NCI-H1694 (cell line): Measurements from ENCODE around the gene TSHZ3.

Experiments used
- DNase-seq: peaks from one replicate; lab custom pipeline; 2025; lab: John Stamatoyannopoulos, UW

TSHZ3 gene

DNA sequence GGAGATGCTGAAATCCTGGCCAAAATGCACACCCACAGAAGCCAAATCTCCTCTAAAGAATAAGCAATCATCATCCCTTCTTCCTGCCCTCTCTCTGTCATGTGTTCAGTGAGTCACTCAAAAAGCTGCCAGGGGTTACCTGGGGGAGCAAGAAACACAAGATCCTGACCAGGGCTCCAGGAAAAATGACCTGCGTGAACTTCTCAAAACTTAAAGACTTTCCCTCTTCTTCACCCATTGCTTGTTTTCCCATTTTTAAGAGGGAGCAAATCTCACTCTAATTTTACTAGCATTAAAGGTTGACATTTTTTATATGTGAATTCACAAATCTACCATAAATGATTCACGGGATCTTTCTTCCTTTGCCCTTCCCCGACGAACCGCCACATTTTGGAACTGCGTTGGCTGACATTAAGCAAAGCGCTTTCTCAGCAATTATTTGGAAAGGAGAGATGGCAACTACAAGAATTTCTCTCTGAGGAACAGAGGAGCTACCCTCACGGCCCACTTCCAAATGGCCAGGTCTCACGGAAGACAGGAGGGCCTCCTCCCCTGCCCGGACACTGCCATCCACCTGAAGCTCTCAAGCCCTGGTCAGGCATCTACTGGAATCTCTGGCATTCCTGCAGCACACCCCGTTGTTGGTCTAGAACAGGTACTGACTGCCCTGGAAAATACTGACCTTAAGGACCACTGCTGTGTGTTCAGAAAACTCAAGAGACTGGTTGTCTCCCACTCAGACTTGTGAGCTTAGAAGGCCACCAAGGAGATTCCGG is 14.2 kb downstream of the TSHZ3 start:
- no peak for DNase-seq

DNA sequence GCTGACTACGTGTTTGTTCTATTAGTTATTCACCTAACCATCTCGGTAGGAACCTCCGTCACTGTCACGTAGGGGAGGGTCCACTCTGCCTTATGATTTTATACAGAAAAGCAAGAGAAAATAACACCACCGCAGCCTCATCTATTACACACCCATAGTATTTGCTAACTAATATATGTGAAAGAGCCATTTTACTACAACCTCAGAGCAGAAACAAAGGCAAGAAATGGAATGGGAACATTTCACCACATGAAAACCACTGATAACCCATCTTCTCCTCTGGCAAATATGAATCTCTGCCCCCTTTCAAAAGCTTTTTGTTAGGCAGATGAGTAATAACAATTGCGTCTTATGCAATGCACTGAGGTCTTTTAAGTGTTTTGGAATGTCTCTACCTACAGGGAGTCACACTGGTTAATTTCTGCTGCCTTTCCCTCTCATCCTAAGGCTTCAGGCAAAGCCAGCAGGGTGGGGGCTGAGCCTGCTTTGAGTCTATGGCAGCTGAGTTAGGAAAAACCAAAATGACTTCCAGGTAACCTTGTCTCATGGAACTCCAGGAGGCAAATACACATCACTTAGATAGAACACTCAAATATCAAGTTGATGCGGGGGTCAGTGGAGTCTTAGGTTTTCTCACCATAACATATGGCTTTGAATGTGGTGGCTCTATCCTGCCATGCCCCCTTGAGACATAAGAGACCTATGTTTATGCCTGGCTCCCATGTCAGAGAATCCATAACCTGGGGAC is 15.0 kb downstream of the TSHZ3 start:
- no peak for DNase-seq

DNA sequence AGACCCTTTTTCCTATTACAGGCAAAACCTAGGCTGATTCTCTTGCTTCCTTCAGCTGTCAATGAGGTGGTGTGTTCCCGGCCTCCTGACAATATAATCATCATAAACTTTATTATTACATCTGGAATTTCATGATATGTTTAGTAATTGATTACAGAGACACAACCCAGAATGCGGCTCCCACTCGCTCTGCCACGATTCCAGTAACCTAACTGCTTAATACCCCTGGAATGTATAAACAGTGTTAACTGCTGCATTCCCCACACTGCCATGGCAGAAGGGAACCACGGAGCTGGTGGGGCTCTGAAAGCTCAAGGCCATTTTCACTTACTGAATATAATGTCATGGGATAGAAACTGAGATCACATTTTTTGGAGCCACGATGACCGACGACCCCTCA is 17.1 kb downstream of the TSHZ3 start:
- DNase-seq: no peak

DNA sequence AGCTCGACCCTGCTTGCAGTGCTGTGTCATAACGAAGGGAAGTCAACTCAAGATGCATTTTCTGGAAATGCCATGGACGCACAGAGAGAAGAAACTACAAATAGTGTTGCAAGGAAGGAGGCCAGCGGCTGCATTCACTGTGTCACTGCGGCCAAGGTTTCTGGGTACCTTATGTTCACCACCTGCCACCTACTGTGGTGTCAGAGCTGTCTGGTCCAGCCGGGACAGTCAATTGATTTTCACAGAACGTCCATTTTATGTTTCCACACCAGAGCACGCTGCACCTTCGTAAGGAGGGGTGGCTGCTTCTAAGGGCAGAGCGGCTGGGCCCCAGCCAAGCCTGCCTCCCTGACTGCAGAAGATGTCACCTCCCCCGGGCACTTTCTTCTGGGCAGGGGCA is 17.7 kb downstream of the TSHZ3 start:
- no peak for DNase-seq

DNA sequence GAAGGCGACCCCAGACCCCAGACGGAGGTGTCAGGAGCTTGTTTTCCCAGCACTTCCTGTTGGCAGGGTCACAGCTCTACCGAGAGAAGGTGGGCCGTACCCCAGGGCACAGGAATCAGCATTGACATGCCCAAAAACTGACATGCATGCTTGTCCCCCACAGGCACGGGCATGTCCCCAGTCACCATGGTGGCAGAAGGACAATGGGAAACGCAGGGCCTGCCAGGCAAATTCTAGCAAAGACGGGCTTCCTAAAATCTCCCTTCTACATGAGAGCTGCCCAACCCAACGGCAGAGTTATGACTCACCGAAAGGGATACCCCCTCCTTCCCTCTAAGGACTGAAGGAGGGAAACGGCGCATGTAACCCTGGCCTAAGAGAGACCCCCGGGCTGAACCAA is 18.5 kb downstream of the TSHZ3 start:
- no peak for DNase-seq

DNA sequence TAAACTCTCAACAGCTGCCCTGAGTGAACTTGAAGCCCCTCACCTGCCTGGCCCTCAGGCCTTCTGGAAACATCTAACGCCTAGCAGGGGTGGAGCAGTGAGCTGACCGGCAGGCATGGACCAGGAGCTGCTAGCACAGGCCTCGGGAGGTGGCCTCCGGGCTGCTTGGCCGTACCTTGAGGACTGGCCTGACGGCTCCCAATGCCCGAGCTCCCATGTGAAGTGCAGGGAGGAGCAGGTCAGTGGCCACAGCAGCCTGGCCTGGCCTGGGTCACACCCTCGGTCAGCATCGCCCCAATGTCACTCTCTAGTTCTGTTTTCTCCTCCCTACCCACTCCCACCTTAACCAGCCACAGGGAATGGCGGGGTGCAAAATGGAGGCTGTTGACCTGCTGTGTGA is 19.0 kb downstream of the TSHZ3 start:
- no peak for DNase-seq

DNA sequence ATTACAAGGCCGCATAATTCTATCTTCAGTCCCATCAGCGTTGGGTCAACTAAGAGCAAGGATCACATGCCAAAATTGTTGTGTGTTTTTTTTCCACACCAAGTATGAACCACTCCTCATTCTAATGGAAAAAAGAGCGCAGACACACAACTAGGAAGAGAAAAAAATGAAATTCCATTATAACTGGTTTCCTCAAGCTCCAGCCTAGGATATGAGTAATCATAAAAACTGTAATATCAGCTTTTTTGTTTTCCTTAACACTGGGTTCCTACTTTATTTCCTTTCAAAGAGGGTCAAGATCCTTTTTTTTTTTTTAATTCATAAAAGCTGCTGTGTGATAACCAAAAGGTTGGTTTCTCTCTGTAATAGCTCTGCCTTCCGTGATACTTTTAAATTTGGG is 19.4 kb downstream of the TSHZ3 start:
- DNase-seq: no peak

DNA sequence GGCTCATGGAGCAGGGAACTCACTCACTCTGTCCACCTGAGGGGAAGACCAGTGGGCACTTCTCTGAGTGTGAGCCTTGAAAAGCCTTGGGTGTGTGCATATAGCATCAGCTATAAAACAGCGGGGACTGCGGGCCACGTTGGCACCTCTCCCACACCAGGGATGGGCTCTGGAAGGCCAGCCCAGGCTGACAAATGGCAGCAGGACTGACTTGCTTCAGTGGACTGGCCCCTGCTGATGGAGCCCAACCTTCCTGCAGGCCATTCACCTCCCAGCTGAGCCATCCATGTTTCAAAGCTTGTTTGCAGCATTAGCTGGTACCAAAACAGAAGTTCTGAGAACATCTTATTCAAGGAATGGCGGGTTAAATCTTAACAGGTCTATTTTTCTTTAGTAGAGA is 21.0 kb downstream of the TSHZ3 start:
- no peak for DNase-seq

DNA sequence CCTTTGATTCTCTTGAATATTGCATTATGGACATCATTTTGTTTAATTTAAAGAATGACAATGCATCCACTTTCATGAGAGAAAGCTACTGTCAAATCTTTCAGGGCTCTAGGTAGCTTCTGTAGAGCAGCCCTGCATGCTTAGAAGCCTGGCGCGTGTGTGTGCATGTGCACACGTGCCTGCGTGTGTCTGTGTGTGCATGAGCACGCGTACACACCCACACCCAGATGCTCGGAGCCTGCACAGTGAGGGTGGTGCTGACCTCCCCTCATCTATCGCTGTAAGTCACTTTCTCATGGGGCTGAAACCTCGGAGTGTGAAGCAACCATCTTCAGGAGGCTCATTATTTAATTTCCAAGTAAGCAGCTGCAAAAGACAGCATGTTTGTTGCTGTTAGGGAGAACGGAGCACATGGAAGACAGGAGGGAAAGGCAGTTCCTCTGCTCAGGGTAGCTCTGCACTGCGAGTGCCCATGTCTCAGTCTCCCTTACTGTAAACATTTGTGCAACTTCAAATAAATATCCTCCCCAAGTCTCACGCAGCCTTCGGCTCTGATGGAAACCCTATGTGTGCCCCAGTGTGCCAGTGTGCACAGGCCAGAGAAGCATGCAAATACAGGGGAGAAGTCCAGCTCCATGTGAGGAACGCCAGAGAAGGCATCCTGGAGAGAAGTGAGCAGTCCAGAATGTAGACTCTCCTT is 22.8 kb downstream of the TSHZ3 start:
- no peak for DNase-seq

DNA sequence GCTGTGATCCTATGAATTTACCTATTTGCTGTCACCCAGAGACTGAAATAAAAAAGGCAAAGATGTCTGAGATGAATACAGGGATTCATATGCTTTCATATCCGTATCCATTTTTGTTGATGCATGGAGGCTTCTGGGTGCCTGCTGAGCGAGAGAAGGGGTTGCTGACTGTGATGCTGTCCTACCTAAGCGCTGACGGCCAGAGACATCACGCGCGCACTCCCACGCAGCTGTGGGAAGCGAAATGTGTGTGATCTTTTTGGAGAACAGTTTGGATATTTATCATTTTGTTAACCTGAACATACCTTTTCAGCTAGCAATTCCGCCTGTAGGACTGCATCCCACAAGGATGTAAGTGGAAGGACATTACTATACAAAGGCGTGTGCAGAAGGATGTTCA is 23.9 kb downstream of the TSHZ3 start:
- DNase-seq: no peak

DNA sequence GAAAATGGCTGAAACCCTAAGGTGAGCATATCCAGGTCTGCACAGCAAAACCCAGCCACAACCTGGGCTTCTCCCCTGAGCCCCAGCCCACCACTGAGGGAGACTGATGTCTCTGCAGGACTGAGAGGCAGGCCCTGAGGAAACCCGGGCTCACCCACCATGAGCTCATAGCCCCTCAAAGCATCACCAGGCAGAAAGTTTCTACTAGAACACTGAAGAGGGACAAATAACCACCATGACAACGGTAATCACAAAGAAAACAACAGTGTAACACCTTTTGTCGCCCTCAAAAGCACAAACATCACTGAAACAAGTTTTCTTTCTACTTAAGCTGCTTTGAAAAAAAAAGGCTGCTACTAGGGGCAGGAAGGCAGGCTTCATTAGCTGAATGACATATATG is 29.8 kb downstream of the TSHZ3 start:
- no peak for DNase-seq

DNA sequence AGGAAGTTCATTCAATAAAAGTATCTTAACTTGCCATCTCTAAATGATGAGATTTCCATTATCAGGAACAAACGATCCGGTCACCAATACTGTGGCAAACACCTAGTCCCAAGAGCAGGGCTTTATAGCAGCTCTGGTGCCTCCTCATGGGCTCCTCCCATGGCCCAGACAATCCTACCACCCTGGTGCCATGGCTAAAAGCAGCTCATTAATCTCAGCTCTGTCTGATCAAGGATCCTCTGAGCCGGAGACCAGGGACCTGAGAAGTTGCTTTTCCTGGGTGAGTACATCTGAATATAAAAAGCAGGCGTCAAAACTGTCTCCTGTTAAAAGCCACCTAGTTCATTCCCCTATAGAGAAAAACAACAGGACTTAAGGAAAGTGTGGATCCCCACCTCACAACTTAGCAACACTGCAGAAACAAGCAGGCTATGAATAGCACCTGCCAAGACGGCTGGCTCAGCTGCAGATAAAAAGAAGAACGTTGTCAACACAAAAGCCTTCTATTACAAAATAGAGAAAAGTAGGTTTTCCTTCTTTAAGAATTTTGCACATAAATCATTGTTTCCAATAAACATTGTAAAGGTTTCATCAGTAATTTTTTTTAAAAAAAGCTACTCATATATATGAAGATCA is 30.3 kb downstream of the TSHZ3 start:
- no peak for DNase-seq

DNA sequence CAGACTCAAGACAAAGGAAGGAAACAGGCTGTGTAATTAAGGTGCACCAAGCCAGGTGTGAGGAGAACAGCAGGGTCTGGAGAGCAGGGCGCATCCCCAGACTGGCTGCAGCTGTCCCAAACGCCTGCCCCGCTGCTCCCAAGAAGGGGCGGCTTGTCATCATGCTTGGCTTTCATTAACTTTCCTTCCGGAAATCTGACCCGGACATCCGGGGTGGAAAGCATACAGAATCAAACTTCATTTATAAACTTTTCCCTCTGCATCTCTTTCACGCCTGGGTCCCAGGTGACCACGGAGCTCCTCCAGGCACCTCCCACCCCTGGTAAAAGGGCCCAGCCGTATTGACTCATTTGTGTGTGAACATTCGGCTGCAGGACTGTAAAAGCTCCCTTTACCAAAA is 31.7 kb downstream of the TSHZ3 start:
- no peak for DNase-seq

DNA sequence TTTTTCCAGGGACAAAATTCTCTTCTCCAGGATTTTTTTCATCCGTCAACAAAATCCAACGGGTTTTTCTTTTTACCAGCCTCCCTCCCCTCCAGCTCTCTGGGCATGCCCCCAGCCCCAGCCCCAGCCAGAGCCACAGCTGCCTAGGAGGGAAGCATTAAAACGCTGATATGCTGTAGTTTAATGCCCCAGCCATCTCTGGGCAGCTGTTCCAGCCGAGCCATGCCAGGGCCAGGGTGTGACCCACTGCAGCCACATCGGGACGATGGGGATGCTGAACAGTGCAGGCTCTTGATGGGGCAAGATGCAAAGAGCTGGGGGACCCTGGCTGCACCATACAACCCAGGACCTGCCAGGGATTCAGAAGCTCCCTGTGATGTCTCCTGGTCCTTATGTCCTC is 32.1 kb downstream of the TSHZ3 start:
- DNase-seq: no peak

DNA sequence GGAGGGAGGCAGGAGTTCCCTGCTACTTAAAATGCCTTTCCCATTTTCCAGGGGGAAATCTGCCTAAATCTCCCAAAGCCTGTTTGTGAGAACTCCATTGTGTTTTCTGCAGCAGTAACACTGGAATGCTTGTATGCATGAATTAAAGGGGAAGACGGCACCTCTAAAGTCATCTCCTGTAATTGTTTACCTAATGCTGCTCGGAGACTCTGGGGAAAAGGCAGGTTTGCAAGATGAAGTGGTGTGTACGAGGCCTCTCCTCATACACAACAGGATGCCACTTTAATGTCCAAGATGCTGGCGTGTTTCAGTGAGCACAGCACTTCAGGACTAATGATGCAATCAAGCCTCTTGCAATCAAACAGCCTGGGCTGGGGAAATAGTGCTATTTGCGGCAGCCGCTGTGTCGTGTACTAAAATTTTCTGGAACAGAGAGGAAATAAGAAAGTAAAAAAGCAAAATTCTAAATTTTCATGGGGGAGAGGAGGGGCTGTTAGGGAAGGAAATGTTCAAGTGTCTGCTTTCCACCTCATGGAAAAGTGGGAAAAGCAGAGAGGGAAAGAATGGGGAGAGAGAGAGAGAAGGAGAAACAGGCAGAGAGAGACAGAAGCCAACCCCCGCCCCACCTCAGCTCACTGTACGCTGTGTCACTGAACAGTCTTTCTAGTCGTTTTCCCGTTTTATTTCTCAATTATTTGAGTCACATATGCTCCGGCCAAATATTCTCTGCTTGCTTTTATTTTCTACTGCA is 32.9 kb downstream of the TSHZ3 start:
- DNase-seq: no peak

DNA sequence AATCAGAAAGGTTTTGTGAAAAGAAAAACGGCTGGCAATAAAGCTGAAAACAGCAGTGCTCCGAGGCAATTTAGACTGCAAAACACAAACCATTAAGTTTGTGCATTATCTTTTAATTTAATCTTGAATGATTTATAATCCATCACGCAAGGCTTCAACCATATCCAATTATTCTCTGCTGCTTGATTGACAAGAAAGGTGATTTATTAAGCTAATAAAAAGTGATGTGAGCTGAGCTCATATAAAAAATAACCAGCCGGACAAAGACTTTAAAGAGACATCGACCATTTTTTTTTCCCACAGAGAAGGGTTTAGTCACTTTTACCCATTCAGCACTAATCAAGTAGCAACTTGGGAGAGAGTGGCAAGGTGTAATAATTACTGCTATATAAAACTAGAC is 33.6 kb downstream of the TSHZ3 start:
- no peak for DNase-seq

DNA sequence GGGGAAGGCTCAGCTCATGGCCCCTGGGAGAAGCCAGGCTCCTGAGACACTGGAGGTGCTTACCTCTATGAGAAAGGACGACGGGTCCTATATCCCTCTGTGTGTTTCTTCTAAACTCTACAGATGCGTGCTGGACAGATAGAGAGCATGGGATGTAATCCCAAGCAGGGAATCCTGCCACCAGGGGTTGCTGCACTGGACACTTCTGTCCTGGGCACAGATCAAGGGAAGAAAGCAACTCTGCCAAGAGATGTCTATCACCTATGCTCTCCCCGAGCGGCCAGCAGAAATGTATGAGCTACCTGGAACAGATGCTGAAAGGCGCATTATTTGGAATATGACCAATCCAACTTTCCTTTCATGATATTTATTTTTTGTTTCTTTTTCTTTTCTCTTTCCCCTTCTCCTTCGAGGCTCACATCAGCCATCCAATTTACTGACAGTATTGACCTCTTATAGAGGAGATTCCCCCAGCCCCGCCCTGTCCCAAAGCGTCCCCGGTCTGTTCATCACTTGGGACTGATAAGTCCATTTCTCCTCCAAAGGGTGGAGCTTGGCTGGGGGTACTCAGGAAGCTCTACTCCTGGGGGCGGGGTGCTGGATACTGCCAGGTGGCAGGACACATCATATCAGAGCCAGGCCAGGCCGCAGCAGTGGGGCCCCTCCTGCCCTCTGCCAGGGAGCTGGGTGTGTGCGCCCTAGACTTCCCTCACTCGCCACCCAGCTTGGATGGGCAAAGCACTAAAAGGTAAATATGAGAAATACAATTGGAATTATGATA is 34.2 kb downstream of the TSHZ3 start:
- no peak for DNase-seq

DNA sequence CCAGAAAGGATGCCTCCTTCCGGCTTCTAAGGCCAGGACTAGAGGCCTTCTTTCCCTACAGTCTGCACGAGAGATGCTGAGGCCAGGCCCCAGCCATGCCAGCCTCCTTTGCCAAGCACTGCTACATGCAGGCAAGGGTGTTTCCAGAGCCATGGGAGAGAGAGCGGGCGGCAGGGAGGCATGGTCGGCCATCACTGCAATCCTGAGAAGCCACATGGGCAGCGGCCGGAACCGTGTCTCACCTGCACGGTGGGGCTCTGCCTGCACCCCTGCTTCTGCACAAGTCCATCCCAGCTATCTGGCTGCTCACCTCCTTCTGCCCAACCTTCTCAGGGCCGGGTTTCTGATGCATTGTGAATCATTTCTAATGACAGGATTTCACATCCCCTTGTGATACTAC is 35.1 kb downstream of the TSHZ3 start:
- no peak for DNase-seq

DNA sequence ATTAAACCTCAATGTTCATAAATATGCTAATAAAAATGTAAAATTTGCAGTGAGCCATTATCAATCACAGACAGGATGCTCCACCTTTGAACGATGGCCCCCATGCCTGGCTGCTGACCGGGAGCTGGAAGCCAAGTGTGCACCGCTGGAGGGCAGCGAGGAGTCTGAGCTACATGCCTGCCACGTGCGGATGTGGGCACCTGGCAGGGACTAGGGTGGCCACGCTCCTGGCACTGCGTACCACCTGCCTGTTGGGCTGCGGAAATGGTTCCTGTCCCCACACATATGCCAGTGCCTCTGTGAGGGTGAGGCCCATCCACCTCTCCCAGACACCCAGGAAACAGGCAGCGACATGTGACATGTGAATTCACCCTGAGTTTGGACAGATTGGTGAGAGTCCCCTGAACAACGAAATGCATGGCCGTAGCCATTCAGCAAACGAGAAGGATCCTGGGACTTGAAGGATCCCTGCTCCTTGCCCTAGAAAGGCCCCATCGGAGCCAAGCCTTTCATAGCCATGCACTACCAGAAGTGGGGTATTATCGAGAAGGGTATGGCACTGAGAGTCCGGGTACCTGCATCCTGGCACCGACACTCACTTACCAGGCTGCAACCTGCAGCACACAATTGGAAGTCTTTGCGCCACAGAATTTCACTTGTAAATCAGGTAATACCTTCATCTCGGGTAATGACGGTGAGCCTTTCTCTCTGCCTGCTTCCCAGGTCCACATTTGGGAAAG is 35.8 kb downstream of the TSHZ3 start:
- no peak for DNase-seq

DNA sequence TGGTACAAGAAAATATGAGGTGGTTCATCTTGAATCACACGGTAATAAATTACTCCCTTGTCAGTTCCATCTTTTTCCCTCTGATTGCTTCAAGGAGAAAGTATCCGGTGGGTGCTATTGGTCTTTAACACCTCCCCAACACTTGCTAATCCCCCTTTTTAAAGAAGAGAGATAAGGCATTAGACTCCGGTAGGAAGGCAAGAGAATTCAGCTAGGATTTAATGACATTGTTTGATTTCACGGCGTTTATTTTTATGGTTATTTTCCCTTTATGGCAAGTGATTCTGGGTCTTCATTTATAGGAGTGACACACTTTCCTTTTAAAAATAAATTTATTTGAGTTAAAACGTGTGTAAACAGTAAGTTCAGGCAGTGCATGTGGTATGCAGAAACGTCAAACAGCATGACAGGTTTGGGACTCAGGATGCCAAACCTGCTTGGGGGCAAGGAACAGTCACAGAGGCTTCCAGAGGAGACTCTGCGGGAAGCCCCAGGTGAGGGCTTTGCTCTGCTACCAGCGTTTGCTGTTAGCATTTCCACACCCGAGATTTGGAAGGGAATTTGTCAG is 36.5 kb downstream of the TSHZ3 start:
- DNase-seq: no peak
